Measurements from ENCODE around the gene PTPN2.
A peak's percentile ranks its signal among the peaks of the same experiment; 100 is the strongest.
"Not testable (repeated sequence)": the region's sequence is repeated elsewhere in the genome, so short reads cannot be mapped to it uniquely, and the experiment has no call there.

The PTPN2 gene

GRCh38 chr18:12891561-12891960 lies 7.5 kb upstream of the PTPN2 start:
- DNase-seq (ENCODE audit: low spot score) = no peak

GRCh38 chr18:12890964-12891363 lies 6.9 kb upstream of the PTPN2 start:
- no peak for DNase-seq (ENCODE audit: low spot score)

- peak; percentile 56 for DNase-seq (ENCODE audit: low spot score)
Measured at GRCh38 chr18:12886498-12887126, 2.6 kb upstream of the PTPN2 start.

- no peak for DNase-seq (ENCODE audit: low spot score)
Measured at GRCh38 chr18:12885500-12885899, 1.5 kb upstream of the PTPN2 start.

GRCh38 chr18:12884406-12885323 lies 628 bp upstream of the PTPN2 start:
- DNase-seq (ENCODE audit: low spot score) = peak; percentile 58

GRCh38 chr18:12883372-12883683 lies 709 bp downstream of the PTPN2 start:
- DNase-seq (ENCODE audit: low spot score) = no peak

GRCh38 chr18:12882453-12883371 lies 1.3 kb downstream of the PTPN2 start:
- no peak for DNase-seq (ENCODE audit: low spot score)

GRCh38 chr18:12880541-12880910 lies 3.5 kb downstream of the PTPN2 start:
- DNase-seq (ENCODE audit: low spot score) = no peak

GRCh38 chr18:12879840-12880540 lies 4.0 kb downstream of the PTPN2 start:
- DNase-seq (ENCODE audit: low spot score) = no peak

- DNase-seq (ENCODE audit: low spot score) = not testable (repeated sequence)
Measured at GRCh38 chr18:12874992-12875391, 9.0 kb downstream of the PTPN2 start.

GRCh38 chr18:12873961-12874567 lies 10.0 kb downstream of the PTPN2 start:
- not testable (repeated sequence) for DNase-seq (ENCODE audit: low spot score)

GRCh38 chr18:12872408-12872807 lies 11.6 kb downstream of the PTPN2 start:
- no peak for DNase-seq (ENCODE audit: low spot score)

GRCh38 chr18:12868576-12868975 lies 15.5 kb downstream of the PTPN2 start:
- DNase-seq (ENCODE audit: low spot score) = no peak

- no peak for DNase-seq (ENCODE audit: low spot score)
Measured at GRCh38 chr18:12867441-12868123, 16.5 kb downstream of the PTPN2 start.

- no peak for DNase-seq (ENCODE audit: low spot score)
Measured at GRCh38 chr18:12863687-12864216, 20.3 kb downstream of the PTPN2 start.

- no peak for DNase-seq (ENCODE audit: low spot score)
Measured at GRCh38 chr18:12862874-12863482, 21.1 kb downstream of the PTPN2 start.

GRCh38 chr18:12862467-12862866 lies 21.6 kb downstream of the PTPN2 start:
- no peak for DNase-seq (ENCODE audit: low spot score)

GRCh38 chr18:12861637-12862036 lies 22.4 kb downstream of the PTPN2 start:
- DNase-seq (ENCODE audit: low spot score) = no peak

- DNase-seq (ENCODE audit: low spot score) = no peak
Measured at GRCh38 chr18:12860530-12860929, 23.5 kb downstream of the PTPN2 start.

- DNase-seq (ENCODE audit: low spot score) = no peak
Measured at GRCh38 chr18:12858991-12859390, 25.0 kb downstream of the PTPN2 start.
